RPMI8226 (cell line): ENCODE measurements around the gene SAA4.
"Not testable (repeated sequence)": the region's sequence is repeated elsewhere in the genome, so short reads cannot be mapped to it uniquely, and the experiment has no call there.

Experiments used
- DNase-seq: peaks from one replicate; pipeline ENCODE4 v3.0.0-alpha.2; 2015

SAA4 gene, protein sequence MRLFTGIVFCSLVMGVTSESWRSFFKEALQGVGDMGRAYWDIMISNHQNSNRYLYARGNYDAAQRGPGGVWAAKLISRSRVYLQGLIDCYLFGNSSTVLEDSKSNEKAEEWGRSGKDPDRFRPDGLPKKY

DNA sequence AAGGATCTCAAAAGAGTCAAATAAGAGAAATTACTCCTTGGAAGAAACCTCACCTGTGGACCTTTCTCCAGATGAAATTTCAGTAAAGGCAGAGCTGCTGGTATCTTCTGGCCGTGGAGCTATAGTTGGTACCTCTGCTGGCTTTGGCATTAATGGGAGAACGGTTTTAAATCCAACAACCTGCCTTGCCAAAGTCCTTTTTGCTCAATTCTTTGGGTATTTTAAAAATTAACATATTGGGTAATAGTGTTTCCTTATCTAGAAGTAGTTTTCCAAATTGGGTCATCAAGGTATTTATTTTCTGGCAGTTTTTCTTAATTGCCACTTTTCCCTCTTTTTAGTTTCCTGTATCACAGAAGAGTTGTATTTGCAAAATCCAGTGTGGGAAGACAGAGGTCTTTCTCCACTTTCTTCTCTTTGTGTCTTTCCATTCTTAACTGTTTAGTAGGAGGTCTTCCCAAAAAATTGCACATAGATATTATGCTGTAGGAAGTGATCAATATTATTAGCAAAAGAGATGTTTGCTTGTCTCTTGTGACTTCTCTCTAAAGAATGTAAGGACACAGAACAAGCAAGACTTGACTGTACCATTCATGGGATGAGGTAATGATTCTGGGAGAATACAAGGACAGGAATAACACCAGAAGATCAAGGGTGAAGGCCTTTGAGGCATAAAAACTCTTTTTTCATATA is at the start of gene SAA4:
Gene SAA4, minus strand, starts transcription at position 139 of the 693 bp plus-strand sequence. CDS start 876 bp downstream, outside the sequence.
- DNase-seq = no peak

DNA sequence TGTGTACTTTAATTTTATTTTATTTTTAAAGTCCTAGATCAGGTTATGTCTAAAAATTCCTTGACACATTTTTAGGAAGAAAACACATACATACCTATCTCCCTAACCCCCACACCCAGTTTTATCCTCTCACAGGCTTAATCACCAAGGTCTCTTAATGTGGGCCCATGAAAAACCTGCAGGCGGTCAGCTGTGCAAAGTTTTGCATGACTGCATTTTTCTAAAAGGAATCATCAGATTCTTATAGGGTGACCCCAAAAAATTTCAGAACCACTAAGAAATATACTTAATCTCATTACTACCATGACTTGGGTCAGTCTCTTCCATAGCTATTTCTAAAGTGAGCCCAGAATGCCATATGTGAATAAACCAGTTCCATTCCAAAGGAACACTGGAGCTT is 49.2 kb upstream of the SAA4 start:
- DNase-seq = no peak

DNA sequence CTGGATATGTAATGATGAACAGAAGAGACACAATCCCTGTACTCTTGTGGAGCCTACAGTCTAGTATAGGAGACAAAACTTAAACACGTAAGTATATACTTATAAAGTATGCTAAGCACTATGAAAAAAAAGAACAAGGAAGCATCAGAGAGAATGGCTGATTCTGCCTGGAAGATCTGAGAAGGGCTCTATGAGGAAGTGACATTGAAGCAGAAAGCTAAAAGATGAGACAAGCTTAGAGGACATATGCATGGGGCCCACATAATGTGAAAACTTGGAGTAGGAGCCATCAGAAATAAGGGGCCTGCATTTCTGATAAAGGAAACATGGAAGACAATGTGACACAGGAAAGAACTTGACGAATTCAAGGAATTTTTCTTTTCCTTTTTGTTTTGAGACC is 46.0 kb upstream of the SAA4 start:
- no peak for DNase-seq

DNA sequence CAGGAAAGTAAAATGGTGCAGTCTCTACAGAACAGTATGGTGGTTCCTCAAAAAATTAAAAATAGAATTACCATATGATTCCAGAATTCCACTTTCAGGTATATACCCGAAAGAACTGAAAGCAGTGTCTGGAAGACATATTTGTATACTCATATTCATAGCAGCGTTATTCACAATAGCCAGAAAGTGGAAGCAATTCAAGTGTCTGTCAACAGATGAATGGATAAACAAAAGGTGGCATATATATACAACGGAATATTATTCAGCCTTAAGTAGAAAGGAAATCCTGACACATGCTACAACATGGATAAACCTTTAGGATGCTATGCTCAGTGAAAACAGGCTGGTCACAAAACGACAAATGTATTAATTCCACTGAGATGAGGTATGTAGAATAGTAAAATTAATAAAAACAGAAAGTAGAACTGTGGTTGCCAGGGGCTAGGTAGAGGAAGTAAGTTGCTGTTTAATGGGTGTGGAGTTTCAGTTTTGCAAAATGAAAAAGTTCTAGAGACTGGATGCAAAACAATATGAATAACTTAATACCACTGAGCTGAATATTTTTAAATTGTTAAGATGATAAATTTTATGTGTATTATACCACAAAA is 43.9 kb upstream of the SAA4 start:
- no peak for DNase-seq

DNA sequence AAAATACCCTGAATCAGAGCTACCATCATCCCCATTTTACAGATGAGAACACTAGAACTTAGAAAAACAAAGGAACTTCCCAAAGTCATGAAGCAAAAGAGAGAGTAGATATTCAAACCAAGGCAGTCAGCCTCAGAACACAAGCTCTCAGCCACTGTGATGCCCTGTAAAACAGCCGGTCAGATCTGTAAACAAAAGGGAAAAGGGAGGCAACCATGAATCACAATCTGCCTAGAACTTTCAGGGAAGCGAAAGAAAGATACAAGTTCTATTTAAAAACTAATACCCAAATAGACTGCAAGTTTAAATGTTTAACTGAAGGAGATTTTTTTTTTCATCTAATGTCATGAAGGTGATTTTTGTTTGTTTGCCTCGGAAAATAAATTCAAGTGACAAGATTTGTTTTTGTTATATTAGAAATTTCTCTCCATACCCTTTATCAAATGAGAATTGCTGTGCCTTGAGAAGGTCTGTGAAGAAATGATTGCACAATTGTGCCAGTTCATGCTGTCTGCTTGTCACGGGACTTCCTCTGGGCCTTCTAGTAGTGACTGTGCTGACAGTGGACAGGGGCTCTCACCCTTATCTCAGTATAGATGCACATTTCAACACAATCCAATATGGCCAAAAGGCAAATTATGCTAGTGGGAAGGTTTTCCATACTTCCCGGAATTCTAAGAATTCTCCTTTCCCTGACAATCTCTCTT is 41.1 kb upstream of the SAA4 start:
- no peak for DNase-seq

DNA sequence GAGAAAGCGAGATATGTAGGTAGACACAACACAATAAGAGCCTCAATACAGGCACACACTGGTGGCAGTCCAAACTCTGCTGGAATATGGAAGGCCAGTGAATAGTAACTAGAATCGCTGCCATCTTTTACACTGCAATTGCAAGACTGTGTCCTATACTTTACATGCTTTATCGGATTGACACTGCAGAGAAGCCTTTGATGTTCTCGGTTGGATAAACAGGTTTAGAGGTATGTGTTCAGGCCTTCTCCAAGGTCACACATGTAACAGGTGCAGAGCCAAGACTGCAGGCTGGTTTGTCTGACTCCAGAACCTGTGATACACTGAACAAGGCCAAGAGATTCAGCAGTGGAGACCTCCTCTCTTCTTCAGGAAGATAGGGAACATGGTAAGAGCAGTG is 34.6 kb upstream of the SAA4 start:
- DNase-seq = no peak

DNA sequence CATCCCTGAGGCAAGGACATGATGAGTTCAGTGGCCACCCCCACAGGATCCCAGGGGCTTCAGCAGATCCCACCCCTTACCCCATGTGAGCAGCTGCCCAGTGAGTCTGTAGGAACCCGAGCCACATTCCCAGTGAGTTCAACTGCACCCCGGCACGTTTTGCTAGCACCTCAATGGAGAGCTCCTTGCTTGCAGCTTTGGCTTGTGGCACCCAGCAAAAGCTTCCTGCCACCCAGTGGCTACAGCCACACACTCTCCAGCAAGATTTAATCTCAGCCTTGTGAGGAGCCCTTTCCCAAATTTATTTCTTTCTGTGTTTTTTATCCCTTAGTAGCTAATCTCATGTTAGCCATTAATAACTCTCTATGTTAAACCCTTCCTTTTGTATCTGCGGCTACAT is 33.5 kb upstream of the SAA4 start:
- DNase-seq = no peak

DNA sequence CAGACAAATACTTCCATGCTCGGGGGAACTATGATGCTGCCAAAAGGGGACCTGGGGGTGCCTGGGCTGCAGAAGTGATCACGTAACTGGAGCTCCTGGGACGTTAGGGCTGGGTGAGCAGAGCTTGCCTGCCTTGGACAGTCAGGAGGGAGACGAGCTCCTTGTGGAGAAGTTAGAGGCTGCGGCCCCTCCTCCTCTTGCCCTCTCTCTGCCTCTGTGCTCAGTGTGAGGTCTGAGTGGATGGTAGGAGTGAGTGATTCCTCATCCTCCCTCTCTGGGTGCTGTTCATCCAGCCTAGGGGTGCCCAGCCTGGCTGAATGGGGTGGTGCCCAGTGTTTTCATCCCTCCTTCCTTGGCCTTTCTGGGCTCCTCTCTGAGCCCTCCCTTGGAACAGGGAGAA is 32.6 kb upstream of the SAA4 start:
- not testable (repeated sequence) for DNase-seq

DNA sequence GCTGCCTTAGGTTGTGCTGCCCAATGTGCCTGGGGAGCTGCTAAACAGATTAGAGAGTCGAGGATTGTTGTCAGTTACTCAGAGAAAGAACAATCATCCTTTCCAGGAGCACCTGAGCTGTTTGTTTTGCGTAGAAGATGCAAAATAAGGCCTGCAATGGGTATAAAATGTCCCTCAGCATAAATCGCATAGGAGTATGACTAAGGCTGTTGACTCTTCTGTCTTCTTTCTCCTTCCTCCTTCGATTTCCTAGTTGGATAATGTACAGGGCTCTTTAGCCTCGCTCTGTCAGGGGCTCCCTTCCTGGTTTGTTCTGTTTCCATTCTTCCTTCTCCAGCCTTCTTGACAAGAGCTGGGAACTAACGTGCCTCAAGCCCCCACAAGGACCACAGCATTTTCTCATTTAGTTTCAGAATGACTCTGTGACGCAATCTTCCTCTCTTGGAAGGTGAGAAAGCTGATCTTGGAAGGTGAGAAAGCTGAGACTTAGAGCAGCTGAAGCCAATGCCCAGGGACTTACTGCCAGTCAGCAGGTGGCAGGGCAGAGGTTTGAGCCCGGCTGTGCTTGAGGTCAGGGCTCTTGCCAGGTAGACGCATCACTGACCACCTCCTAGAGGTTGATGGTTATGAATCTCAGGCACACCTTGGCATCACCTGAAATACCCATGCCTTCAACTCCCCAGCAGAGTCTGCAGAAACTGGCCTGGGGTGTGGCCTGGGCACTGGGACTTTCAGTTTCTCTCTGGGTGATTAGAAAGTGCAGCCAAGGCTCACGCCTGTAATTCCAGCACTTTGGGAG is 30.9 kb upstream of the SAA4 start:
- peak; percentile 27 for DNase-seq

DNA sequence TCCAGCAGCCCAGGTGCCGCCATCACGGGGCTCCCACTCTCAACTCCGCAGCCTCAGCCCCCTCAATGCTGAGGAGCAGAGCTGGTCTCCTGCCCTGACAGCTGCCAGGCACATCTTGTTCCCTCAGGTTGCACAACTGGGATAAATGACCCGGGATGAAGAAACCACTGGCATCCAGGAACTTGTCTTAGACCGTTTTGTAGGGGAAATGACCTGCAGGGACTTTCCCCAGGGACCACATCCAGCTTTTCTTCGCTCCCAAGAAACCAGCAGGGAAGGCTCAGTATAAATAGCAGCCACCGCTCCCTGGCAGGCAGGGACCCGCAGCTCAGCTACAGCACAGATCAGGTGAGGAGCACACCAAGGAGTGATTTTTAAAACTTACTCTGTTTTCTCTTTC is 29.3 kb upstream of the SAA4 start, which contains the start of gene SAA1:
Gene SAA1, plus strand, starts transcription at position 316 of the 400 bp plus-strand sequence. CDS start 624 bp downstream, outside the sequence.
- DNase-seq = no peak

DNA sequence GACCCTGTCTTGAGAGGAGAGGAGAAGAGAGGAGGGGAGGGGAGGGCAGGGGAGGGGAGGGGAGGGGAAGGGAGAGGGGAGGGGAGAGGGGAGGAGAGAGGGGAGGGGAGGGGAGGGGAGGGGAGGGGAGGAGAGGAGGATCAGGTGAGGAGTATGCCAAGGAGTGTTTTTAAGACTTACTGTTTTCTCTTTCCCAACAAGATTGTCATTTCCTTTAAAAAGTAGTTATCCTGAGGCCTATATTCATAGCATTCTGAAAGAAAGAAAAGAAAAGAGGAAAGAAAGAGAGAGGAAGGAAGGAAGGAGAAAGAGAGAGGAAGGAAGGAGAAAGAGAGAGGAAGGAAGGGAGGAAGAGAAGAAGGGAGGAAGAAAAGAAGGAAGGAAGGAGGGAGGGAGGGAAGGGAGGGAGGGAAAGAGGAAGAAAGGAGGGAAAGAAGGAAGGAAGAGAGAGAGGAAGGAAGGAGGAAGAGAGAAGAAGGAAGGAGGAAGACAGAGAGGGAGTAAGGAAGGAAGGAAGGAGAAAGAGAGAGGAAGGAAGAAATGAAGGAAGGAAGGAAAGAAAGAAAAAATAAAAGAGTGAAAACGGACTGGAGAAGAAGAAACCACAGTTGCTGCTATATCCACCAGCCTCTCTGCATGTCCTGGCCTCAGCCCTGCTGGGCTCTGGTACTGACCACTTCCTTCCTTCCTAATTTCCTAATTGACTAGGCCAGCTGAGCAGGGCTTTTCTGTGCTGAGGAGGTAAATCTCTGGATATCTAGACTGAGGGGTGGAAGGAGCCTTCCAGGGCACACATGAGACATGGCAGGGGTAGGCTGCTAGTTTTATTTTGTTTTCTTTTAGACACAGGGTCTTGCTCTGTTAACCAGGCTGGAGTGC is 28.3 kb upstream of the SAA4 start:
- no peak for DNase-seq

DNA sequence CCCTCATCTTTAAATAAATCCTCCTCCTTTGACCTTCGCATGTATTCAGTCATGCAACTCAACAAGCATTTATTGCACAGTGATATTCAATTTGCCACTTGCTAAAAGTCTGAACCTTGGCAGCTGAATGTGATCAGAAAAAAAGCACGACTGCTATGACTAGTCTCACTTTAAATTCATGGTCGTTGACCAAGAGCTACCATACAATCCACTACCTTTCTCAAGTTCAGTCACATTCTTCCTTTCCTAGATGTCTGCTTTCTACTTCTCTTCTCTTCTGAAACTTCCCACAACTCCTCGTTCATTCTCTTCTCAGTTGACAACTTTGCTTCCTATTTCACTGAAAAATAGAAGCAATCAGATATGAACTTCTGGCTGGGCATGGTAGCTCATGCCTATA is 27.4 kb upstream of the SAA4 start:
- no peak for DNase-seq

DNA sequence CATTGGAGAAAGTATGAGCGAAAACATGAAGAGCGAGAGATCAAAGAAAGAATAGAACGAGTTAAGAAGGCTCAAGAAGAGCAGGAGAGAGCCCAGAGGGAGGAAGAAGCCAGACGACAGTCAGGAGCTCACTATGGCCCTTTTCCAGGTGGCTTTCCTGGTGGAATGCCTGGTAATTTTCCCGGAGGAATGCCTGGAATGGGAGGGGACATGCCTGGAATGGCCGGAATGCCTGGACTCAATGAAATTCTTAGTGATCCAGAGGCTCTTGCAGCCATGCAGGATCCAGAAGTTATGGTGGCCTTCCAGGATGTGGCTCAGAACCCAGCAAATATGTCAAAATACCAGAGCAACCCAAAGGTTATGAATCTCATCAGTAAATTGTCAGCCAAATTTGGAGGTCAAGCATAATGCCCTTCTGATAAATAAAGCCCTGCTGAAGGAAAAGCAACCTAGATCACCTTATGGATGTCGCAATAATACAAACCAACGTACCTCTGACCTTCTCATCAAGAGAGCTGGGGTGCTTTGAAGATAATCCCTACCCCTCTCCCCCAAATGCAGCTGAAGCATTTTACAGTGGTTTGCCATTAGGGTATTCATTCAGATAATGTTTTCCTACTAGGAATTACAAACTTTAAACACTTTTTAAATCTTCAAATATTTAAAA is 26.2 kb upstream of the SAA4 start:
- DNase-seq = not testable (repeated sequence)

DNA sequence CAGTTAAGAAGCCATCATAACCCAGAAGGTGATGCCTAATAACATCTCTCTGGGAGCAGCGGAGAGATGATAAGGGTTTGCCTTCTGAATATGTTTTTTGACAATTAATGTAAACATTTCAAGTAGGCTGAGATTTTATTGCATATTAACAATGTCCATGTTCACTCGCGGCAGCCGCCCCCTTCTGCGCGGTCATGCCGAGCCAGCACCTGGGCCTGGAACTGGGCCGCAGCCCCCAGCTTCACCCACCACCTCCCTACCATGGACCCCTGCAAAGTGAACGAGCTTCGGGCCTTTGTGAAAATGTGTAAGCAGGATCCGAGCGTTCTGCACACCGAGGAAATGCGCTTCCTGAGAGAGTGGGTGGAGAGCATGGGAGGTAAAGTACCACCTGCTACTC is 25.1 kb upstream of the SAA4 start:
- no peak for DNase-seq

DNA sequence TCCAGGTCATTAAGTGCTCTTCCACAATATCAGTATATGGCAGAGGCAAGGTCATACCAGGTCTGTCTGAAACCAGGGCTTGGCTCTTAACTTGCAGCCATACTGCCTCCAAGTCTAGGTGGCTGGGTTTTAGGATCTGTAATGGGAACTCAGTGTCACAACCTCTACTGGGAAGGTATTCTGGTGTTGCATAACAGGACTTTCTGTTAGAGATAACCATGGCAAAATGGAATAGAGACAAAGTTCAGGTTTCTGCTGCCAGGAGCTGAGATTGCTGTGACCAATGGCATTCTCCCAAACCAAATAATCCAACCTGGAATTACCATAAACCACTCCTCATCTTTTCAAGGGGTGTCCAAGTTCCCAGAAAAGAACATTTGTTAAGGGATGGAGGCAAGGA is 22.7 kb upstream of the SAA4 start:
- no peak for DNase-seq

DNA sequence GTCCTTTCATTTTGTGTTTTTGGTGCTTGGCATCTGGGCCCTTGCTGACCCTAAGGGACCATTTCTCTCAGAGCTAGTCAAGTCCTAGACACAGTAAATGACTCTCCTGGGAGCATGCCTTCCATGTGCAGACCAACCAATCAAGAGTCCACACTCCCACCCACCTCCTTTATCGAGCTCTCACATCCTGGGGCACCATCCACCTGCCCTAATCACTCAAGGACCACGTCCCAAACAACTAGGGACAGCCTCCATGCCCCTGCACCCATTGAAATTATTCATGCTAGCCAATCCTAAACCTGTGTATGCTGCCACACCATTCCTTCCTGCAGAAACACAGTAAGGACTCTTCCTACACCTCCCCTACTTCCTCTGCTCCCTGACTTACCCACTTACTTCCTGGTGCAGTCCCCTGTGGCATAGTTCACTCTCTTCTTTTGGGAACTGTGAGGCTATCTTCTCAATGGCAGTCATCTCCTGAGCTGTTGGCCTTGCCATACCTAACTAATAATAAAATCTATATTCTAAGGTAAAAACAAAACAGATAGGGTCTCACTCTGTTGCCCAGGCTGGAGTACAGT is 18.3 kb upstream of the SAA4 start:
- DNase-seq = no peak

DNA sequence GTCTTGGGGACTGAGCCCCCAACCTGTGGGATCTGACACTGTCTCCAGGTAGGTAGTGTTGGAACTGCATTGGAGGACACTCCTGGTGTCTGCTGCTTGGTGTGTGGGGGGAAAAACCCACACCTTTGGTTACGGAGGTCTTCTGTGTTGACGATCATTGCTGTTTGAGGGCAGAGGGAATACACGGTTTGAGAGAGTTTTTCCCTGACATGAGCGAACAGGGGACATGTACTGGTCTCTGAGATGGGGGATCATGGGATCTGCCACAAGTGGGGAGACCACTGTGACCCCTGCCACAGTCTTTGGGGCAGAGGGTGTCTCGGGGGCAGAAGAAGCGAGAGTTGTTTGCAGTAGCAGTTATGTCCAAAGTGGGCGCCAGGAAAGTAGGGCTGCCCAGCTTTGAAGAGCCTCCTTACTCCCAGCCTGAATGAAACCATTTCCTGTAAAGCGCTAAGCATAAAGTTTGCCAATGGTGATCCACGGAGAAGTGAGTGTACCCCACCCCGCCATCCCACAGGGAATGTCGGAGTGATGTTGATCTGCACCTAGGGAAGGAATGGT is 17.3 kb upstream of the SAA4 start:
- DNase-seq = no peak

DNA sequence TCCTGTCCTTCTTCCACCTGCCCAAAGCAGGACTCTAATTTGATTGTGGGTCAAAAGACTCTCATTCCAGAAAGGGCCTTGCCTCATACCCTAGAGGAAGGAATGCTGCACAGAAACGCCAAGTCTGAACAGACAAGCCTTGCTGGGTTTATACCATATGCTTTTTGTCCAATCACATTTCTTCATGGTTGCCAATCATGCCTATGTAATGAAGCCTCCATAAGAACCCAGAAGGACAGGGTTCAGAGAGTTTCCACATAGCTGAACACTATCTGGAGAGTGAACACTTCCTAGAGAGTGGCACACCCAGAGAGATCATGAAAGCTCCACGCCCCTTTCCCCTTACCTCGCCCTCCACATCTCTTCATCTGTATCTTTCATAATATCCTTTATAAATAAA is 16.6 kb upstream of the SAA4 start:
- no peak for DNase-seq

DNA sequence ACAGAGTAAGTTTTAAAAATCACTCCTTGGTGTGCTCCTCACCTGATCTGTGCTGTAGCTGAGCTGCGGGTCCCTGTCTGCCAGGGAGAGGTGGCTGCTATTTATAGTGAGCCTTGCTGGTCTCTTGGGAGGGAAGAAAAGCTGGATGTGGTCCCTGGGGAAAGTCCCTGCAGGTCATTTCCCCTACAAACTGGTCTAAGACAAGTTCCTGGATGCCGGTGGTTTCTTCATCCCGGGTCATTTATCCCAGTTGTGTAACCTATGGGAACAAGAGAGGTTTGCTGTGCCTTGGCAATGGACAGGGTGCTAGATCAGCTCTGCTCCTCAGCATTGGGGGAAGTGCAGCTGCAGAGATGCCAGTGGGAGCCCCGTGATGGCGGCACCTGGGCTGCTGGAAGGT is 12.0 kb upstream of the SAA4 start, which contains the start of gene SAA2:
Gene SAA2, minus strand, starts transcription at position 108 of the 400 bp plus-strand sequence. CDS start 657 bp downstream, outside the sequence.
- no peak for DNase-seq

DNA sequence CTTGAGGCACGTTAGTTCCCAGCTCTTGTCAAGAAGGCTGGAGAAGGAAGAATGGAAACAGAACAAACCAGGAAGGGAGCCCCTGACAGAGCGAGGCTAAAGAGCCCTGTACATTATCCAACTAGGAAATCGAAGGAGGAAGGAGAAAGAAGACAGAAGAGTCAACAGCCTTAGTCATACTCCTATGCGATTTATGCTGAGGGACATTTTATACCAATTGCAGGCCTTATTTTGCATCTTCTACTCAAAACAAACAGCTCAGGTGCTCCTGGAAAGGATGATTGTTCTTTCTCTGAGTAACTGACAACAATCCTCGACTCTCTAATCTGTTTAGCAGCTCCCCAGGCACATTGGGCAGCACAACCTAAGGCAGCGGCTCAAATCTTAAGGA is 10.6 kb upstream of the SAA4 start:
- DNase-seq = not testable (repeated sequence)
